ENCODE data around the gene C9orf72. TPM values are rescaled to one million over a fixed set of nuclear protein-coding genes. Genes with fewer than 3 reads are reported as not detected.

The C9orf72 gene
- total RNA-seq, 1 experiment from 2014 or later, result 15.8 TPM

GRCh38 chr9:27538647-27539046 lies 34.6 kb downstream of the C9orf72 start:
- DNase-seq (ENCODE audit: low read depth), result no peak

DNA sequence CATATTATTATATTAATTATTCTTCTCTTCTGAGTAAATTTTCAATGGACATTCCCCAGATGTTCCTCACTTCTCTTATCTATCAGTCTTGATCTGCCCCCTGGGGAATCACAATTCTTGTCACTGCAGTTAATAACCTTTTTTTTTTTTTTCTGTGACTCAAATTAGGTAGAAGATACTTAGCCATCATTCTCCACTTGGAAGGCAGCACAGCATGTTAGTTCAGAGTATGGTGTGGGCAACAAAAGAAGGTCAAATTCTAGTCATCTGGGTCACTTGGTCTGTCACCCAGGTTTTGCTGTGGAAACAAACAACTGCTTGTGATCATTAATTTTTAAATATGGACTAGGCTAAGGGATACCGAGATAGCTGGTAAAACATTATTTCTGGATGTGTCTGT lies 35.5 kb downstream of the C9orf72 start:
- no peak for DNase-seq (ENCODE audit: low read depth)

- DNase-seq (ENCODE audit: low read depth), result no peak
Measured at GRCh38 chr9:27537027-27537435, 36.2 kb downstream of the C9orf72 start.

DNA sequence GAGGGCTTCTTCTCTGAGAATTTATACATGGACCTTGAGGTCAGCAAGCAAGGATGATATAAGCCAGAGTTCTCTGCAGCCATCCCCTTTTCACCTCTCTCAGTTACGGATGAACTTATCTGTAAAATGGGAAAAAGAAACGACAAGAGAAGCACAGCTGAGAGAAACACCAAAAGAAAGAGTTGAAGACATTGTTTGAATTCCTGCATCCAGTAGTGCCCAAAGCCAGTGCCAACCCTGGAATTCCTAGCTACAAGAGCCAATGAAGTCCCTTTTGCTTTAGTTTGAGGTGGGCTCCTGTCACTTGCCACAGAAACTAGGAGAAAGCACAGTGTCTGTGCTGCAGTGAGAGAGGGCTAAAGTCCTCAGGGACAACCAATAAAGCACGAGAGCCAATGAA lies 37.1 kb downstream of the C9orf72 start:
- no peak for DNase-seq (ENCODE audit: low read depth)

- peak; percentile 26 for DNase-seq (ENCODE audit: low read depth)
Measured at GRCh38 chr9:27535701-27536118, 37.6 kb downstream of the C9orf72 start.

DNA sequence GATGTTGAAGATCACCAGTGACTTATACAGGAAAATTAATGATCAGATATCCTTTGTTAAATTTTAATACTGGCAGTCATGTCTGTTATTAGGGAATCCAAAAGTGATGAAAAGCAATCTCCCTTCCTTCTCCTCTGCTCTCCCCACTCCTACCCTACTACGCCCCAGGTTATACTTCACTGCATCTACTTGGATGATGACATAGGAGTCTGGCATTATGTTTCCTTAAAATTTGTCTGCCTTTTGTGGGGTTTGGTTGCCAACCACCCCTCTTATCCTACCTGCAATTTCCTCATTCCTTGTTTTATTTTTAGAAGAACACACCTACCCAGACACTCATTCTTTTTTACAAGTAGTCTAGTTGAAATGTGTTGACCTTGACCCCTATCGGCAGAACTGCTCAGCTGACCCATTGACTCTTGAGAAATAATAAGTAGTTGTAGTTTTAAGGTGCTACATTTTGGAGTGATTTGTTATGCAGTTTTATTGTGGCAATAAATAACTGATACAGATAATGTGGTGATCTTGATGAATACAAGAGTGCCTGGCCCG lies 38.5 kb downstream of the C9orf72 start:
- DNase-seq (ENCODE audit: low read depth), result no peak

- DNase-seq (ENCODE audit: low read depth), result no peak
Measured at GRCh38 chr9:27534131-27534530, 39.1 kb downstream of the C9orf72 start.

DNA sequence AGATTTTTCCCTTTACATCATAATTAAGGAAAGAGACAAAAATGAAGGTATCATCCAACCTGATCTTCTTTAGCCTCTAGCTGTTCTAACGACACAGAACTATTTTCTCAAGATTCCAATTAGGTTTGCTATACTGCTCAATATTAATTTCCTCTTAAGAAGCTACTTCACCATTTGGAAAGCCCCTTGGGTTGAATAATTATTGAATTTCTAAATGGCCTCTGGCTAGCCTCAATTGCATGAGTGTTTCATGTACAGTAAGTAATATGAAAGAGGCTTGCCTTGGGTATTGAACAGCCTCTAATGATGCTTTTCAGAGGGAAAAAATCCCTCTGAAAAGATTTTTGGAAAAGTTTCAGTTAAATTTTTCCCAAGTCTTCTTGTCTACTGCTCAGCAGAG lies 40.0 kb downstream of the C9orf72 start:
- no peak for DNase-seq (ENCODE audit: low read depth)

DNA sequence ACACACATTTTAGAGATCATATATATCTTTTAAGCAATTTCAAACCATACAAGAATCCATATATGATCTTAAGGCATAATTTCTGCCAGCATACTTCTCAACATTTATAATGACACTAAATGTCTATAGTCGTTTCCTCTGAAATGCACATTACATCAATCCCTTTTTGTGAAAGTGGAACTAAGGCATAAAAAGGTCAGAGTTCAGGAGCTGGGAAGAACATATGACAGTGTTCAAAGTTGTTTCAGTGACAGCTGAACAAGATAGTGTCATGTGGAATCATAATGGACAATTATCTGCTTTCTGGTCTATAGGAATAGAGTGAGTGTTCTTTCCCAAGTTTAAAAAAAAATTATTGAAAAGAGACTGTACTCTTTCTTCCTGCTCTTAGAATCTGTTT lies 41.2 kb downstream of the C9orf72 start:
- DNase-seq (ENCODE audit: low read depth), result no peak

DNA sequence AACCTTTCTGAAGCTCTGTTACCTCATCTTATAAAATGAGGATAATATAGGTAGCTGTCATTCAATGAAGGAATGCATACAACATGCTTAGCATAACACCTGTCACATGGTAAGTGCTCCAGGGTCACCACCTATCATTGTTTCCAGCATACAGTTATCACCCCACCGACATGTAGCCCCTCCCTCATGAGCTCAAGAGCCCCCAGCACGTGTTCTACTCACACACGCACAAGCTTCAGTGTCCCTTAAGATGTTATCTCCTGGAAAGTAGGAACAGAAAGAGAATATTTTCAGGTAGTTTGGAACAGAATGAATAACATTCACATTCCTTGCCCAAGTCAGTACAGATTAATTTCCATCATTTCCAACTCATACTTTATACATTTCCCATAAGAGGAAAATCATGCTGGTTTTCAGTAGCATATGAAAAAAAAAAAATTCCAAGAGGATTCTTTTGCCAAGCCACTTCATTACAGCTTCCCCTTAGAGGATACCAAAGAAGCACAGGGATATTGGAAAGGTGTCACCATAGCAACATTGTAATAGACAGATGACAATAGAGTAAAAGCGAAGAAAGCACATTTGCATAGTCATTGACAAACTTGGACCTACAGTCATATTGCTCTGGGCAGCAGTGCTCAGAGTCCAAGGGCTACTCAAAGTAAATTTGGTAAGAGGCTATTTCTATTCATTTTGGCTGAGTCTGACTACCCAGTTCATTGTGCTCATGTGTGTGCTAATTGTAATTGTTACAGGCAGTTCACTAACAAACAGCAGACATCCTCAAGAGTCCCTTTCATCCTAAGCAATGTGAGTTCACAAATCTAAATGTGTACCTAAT lies 42.1 kb downstream of the C9orf72 start:
- DNase-seq (ENCODE audit: low read depth), result no peak

DNA sequence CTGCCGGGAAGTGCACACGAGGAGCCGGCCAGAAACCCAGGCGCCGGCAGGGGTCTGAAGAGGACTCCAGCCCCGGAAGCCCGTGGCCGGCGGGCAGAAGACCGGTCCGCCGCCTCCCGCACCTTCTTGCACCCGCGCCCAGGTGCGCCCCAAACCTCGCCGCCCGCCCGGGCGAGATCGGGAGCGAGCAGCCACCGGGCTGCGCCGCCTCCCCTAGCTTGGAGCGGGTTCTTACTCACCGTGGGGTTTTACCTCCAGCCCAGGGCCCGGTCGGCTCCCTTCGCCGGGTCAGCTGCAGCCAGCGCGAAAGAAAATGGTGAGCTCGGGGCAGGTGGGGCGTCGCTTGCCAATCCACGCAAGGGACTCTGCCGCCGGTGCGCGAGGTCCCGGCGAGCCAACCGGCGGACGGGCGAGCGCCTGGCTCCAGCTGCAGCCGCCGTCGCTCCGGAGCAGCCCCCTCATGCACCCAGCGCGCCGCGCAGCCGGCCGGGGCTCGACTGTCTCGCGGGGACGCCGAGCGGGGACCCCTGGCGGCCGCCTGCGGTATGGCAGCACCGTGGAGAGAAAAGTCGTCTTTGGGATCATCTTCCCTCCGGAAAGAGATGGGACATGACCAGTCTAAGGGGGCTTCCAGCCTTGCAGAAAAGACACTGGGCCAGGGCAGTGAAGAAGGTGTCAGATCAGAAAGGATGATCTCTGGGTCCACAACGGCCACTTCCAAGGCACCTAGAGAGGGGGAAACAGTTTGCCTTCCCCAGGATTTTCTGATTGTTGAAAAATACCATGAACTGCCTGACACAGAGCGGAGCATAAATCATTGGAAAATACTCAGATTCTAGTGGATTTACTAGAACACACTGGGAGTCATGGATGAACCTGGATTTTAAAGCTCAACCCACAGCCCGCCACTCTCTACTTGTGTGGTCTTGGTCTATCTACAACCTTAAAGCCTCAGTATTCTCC lies 43.7 kb downstream of the C9orf72 start, which contains the start of gene MOB3B:
MOB3B (minus strand) TSS at position 499 of the 963 bp plus-strand sequence. CDS start 74,264 bp downstream, outside the sequence.
- DNase-seq (ENCODE audit: low read depth), result peak; percentile 84

GRCh38 chr9:27528886-27529315 lies 44.4 kb downstream of the C9orf72 start:
- peak; percentile 67 for DNase-seq (ENCODE audit: low read depth)

DNA sequence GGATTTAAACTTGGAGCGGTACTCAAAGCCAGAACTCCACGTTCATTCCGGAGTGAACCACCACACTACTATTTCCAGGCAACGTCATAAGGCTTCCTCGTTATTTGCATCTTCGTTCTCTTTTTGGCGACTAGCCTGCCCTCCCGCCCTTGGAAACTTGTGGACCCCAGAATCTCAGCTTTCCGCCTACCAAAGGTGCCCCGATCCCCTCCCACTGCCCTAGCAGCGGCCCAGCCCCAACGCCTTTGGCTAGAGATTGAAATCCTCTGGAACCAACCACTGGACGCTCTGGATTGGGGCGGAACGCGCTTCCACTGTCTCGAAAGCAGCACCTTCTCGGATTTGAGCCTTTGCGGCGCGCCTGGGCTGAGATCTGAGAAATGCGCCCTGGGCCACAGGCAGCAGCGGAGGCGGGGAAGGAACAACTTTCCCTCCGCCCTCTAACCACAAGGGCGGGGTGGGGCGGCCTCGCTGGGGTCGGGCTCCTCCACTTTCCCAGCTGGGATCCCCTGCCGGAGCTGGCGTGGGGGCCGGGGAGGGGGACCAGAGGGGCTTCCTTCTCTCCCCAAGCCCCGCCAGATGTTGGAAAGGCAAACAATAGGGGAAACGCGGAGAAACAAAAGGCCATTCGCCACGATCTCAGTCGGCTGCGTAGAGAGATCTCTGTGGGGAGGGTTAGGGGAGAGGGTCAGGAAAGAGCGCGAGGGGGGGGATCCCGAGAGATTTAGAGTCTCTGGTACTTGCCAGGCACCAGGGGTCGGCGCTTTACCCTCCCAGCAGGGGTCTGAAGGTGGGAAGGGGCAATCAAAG lies 45.0 kb downstream of the C9orf72 start:
- peak; percentile 84 for DNase-seq (ENCODE audit: low read depth)

DNA sequence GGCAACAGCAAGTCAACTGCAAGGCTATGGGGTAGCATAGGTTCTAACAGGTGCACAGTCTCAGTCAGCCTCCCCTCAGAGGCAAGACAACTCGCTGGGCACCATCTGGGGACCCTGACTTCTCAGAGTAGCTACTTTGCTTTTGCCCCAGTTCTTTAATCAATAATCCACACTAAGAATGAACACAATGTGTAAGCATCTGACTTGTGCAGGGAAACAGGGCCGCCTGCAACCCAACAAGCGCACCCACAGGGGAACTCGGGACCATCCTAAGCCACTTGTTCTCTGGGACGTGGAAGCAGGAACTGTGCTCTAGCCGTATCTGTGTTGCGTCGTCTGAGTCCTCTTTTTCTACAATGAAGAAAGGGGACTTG lies 45.6 kb downstream of the C9orf72 start:
- DNase-seq (ENCODE audit: low read depth), result no peak

GRCh38 chr9:27524236-27524635 lies 49.0 kb downstream of the C9orf72 start, which contains the start of gene IFNK:
IFNK (plus strand) TSS chr9:27524290; CDS start chr9:27524337, 47 bp downstream.
- DNase-seq (ENCODE audit: low read depth), result no peak

- DNase-seq (ENCODE audit: low read depth), result no peak
Measured at GRCh38 chr9:27523141-27523540, 50.1 kb downstream of the C9orf72 start.

DNA sequence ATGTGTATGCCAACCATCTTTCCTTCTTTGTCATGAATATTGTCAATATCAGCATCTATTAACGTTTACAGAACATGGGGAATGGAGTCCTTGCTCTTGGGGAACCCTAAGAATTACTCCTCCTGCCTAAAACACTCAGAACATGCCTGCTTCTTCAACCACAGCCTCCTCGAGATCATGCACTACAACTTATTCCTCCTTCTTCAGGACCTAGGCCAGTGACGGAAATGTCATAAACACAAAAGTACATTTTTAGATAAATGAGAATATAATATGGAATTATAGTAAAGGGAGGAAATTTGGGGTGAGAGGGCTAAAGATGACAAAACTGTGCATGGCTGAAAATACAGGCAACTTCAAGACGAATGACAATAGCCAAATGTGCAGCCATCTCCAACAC lies 52.3 kb downstream of the C9orf72 start:
- DNase-seq (ENCODE audit: low read depth), result no peak

DNA sequence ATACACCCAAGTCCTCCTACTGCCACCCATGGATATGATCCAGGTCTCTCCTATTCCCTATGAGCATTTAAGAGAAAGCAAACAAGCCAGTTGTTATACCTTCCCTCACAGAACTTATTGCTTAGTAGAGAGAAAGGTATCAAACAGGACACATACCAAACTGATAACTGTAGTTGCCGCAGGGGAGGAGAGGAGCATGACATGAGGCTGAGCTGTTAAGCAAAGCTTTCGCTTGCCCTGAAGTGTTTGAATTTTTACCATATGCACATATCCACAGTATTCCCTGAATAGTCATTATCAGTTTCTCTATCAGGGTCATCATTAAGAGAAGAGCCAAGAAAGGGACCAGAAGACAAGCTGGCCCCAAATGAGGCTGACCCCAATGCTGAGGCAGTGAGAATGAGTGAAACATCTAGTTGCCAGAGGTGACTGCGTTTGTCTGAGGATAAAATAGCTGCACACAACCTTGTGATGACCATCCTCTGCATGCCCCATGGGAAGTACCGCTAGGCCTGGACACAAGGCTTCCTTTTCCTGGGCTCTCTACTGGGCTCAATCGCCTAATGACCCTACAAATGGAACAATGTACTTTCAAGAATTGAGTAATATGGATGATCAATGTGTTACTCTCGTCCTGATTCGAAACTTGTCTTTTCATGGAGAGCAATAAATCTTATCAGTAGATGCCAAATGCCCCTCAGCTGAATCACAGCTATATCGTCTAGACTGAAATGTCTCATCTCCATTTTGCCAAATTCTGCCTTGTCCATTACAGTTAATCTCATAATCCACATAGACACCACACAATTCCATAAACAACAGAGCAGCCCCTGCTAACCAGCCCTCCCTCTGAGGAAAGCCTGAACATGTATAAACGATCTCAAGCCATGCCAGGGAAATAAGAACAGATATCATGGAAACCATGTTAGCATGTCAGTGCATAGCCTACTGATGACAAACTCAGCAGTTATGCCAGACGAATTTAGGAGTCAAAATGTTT lies 53.5 kb downstream of the C9orf72 start:
- peak; percentile 56 for DNase-seq (ENCODE audit: low read depth)

GRCh38 chr9:27518809-27519208 lies 54.5 kb downstream of the C9orf72 start:
- DNase-seq (ENCODE audit: low read depth), result no peak

- no peak for DNase-seq (ENCODE audit: low read depth)
Measured at GRCh38 chr9:27518006-27518405, 55.3 kb downstream of the C9orf72 start.
